Activated CD8-positive, alpha-beta memory T cell treated with anti-CD3 and anti-CD28 coated beads, Interleukin-2, amount 10 ng/mL, durations not matched to agents 7 days and 5 days (primary cell): ENCODE measurements around the gene GP1BA. TPM values are rescaled to one million over a fixed set of nuclear protein-coding genes. Genes with fewer than 3 reads are reported as not detected.

Experiments
- ATAC-seq: fragments of 150-1000 bp; cut with Tn5 transposase; one replicate; pipeline ENCODE4 v1.10.0; 2021; ENCODE audit warnings: moderate library complexity
- CTCF ChIA-PET: fragments of 350-600 bp; sonication (Branson Sonifier 250); formaldehyde crosslinking; loops from one replicate; lab custom pipeline; 2021; ENCODE audit warnings: antibody characterized with exemption; lab: Charles Lee
- DNase-seq: peaks from one replicate; pipeline ENCODE4 v3.0.0-alpha.2; 2020
- H3K27ac Mint-ChIP-seq: one replicate; pipeline ENCODE4 v1.8.0; 2021; ENCODE audit warnings: mild to moderate bottlenecking, mixed read lengths
- H3K27me3 Mint-ChIP-seq: one replicate; pipeline ENCODE4 v1.8.0; 2021; ENCODE audit warnings: mixed read lengths
- H3K36me3 Mint-ChIP-seq: one replicate; pipeline ENCODE4 v1.8.0; 2021; ENCODE audit warnings: mild to moderate bottlenecking, mixed read lengths
- H3K4me1 Mint-ChIP-seq: one replicate; pipeline ENCODE4 v1.8.0; 2021; ENCODE audit warnings: mixed read lengths
- H3K4me3 Mint-ChIP-seq: one replicate; pipeline ENCODE4 v1.8.0; 2021; ENCODE audit warnings: mild to moderate bottlenecking, moderate library complexity, mixed read lengths
- H3K9me3 Mint-ChIP-seq: one replicate; pipeline ENCODE4 v1.8.0; 2022; ENCODE audit warnings: low read depth, mixed read lengths
- total RNA-seq, 2 experiments: library from RNA; stranded (reverse); gene quantifications; one replicate each; pipeline ENCODE4 v1.2.3, GENCODE V29; 2021

The GP1BA gene
- total RNA-seq, 2 experiments from 2014 or later: not detected

DNA sequence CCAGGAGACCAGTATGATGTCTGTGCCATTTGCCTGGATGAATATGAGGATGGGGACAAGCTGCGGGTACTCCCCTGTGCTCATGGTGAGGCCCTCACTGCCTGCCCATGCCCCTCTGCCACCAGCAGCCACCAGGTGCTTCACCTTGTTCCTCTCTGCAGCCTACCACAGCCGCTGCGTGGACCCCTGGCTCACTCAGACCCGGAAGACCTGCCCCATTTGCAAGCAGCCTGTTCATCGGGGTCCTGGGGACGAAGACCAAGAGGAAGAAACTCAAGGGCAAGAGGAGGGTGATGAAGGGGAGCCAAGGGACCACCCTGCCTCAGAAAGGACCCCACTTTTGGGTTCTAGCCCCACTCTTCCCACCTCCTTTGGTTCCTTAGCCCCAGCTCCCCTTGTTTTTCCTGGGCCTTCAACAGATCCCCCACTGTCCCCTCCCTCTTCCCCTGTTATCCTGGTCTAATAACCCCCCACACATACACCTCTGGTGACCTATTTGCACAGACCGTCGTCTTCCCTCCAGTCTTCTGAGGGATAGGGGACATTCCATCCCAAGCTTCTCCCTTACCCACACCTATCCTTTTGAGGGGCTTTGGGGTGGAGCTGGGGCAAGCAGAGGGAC is 12.6 kb downstream of the GP1BA start:
- CTCF ChIA-PET: interaction anchor here (1.3 to 4.4 kb wide), 3 partner anchors 23 to 87 kb away, joined by 4 to 34 read pairs (median 9); partner anchors contain the start of gene SPAG7
- H3K27ac Mint-ChIP-seq: peak overlapping the region; percentile 92
- H3K4me1 Mint-ChIP-seq: peaks cover 45% of the 10 kb centered on the region
- H3K4me3 Mint-ChIP-seq: peak overlapping the region; percentile 98
- H3K9me3 Mint-ChIP-seq: no peaks in the 10 kb centered on the region
- H3K27me3 Mint-ChIP-seq: no peaks in the 10 kb centered on the region
- H3K36me3 Mint-ChIP-seq: peaks cover 68% of the 10 kb centered on the region
- ATAC-seq: no peak
- DNase-seq: peak; percentile 67

DNA sequence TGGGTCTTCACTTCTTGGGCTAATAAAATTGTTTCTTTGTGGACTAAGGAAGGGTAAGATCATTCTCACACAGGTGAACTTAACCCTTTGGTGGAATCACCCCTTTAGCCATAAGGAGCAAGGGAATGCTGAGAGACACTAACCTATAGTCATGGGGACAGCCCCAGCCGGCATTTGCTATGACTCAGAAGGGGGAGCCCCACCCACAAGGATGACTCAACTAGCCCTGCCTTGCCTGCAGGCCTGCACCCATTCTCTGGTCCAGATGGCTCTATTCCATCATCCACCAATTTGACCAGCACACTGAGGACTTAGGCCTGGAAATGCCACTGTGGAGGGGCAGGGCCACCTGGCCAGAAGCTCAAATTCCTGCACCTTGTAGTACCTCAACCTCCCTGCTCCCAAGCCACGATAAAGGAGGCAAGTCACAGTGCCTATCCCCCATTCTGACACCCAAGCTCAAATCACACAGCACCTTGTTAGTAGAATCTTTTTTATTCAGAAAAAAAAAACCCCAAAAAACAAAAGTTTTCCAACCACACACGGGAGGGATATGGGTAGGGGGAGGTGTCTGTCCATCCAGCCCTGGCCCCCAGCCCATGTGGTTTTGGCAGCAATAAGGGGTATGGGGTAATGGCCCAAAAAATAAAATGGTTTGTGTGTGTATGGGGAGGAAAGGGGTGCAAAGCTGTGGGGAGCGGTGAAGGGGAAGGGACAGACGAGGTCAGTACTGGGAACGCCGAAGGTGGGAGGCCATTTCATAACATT is 13.3 kb downstream of the GP1BA start:
- no peaks in the 10 kb centered on the region for H3K27me3 Mint-ChIP-seq
- ATAC-seq (peak; percentile 40), DNase-seq (peak; percentile 94)
- H3K36me3 Mint-ChIP-seq: peaks cover 64% of the 10 kb centered on the region
- no peaks in the 10 kb centered on the region for H3K9me3 Mint-ChIP-seq
- peaks cover 47% of the 10 kb centered on the region for H3K4me1 Mint-ChIP-seq
- CTCF ChIA-PET: interaction anchor here (1.2 to 4.4 kb wide), 4 partner anchors 22 to 86 kb away, joined by 4 to 34 read pairs (median 7); partner anchors contain the start of gene SPAG7
- peak overlapping the region; percentile 98 for H3K4me3 Mint-ChIP-seq
- peak overlapping the region; percentile 92 for H3K27ac Mint-ChIP-seq

- CTCF ChIA-PET: interaction anchor here (0.7 to 4.4 kb wide), 4 partner anchors 21 to 802 kb away, joined by 3 to 34 read pairs (median 7); partner anchors contain the start of gene SPAG7
- Mint-ChIP-seq H3K4me1 (peaks cover 52% of the 10 kb centered on the region), H3K4me3 (peak overlapping the region; percentile 98), H3K9me3 (no peaks in the 10 kb centered on the region), H3K27ac (peak overlapping the region; percentile 92), H3K36me3 (peaks cover 62% of the 10 kb centered on the region), H3K27me3 (no peaks in the 10 kb centered on the region)
- ATAC-seq (no peak), DNase-seq (no peak)
These were observed 13.8 kb downstream of the GP1BA start for GRCh38 chr17:4945944-4946280.

GRCh38 chr17:4946312-4946976 is 14.4 kb downstream of the GP1BA start:
- peaks cover 58% of the 10 kb centered on the region for H3K4me1 Mint-ChIP-seq
- DNase-seq (no peak), ATAC-seq (no peak)
- H3K36me3 Mint-ChIP-seq: peaks cover 57% of the 10 kb centered on the region
- H3K4me3 Mint-ChIP-seq: peak overlapping the region; percentile 98
- no peaks in the 10 kb centered on the region for H3K9me3 Mint-ChIP-seq
- CTCF ChIA-PET: interaction anchor here (0.7 to 4.4 kb wide), 5 partner anchors 21 to 802 kb away, joined by 3 to 34 read pairs (median 5); partner anchors contain the start of gene SPAG7
- peak overlapping the region; percentile 92 for H3K27ac Mint-ChIP-seq
- H3K27me3 Mint-ChIP-seq: no peaks in the 10 kb centered on the region

DNA sequence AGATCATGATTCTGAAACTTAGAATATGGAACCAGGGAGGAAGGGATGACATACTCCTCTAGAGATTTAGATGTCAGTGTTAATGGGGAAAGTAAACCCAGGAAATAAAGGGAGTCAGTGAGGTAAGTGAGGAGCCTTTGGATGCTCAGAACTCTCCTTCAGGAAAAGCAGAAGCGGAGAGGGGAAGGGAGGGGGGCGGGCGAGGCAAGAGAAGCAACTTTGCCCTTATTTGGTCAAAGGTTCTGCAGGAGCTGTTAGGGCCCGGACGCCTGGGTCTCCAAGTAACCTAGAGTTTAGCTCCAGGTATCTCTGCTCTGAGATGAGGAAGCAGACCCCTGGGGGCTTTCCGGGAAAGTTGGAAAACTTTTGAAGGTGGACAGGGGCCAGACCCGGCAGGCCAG is 14.9 kb downstream of the GP1BA start:
- peaks cover 55% of the 10 kb centered on the region for H3K4me1 Mint-ChIP-seq
- H3K36me3 Mint-ChIP-seq: peaks cover 51% of the 10 kb centered on the region
- ATAC-seq: no peak
- H3K27me3 Mint-ChIP-seq: no peaks in the 10 kb centered on the region
- no peaks in the 10 kb centered on the region for H3K9me3 Mint-ChIP-seq
- peak overlapping the region; percentile 98 for H3K4me3 Mint-ChIP-seq
- DNase-seq: no peak
- CTCF ChIA-PET: interaction anchor here (1.6 to 4.4 kb wide), 3 partner anchors 20 to 72 kb away, joined by 4 to 34 read pairs (median 9); partner anchors contain the start of gene SPAG7
- H3K27ac Mint-ChIP-seq: peak overlapping the region; percentile 92

DNA sequence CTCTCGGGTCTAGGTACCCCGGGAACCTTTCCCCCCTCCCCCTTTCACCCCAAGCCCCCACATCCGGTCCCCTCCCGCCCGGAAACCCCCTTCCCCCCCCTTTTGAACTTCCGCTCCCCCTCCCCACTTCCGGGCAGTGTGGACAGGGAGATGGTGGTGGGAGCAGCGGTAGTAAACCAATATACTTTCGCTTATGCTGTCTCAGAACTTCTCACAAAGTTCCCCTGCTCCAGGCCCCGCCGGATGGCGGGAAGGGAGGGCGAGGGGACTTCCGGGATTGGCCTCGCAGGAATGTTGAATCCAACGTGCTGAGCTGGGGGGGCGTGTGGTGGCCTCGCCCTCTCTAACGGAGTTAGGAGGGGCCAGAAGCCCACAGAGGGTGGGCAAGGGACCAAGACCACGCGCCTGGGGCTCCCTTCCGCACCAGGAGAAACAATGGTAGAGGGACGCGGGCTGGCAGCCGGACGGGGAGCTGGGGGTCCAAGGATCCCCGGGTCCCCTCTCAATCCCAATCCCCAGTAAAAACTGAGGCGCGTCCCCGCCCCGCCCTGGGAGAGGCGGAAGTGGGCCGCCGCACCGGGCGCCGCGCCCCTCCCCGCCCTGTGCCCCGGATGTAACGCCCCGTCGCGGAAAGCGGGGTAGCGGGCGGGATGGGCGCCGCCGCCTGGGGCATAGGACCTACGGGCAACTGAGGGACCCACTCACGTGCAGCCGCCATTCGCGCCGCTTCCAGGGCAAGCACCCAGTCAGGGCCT is 15.5 kb downstream of the GP1BA start:
- Mint-ChIP-seq H3K36me3 (peaks cover 45% of the 10 kb centered on the region), H3K9me3 (no peaks in the 10 kb centered on the region), H3K4me1 (peaks cover 50% of the 10 kb centered on the region), H3K27me3 (no peaks in the 10 kb centered on the region), H3K4me3 (peak overlapping the region; percentile 98), H3K27ac (peak overlapping the region; percentile 100)
- peak; percentile 87 for DNase-seq
- CTCF ChIA-PET: interaction anchor here (1.3 to 4.4 kb wide), 4 partner anchors 20 to 72 kb away, joined by 3 to 34 read pairs (median 4); partner anchors contain the start of gene SPAG7
- ATAC-seq: peak; percentile 14

DNA sequence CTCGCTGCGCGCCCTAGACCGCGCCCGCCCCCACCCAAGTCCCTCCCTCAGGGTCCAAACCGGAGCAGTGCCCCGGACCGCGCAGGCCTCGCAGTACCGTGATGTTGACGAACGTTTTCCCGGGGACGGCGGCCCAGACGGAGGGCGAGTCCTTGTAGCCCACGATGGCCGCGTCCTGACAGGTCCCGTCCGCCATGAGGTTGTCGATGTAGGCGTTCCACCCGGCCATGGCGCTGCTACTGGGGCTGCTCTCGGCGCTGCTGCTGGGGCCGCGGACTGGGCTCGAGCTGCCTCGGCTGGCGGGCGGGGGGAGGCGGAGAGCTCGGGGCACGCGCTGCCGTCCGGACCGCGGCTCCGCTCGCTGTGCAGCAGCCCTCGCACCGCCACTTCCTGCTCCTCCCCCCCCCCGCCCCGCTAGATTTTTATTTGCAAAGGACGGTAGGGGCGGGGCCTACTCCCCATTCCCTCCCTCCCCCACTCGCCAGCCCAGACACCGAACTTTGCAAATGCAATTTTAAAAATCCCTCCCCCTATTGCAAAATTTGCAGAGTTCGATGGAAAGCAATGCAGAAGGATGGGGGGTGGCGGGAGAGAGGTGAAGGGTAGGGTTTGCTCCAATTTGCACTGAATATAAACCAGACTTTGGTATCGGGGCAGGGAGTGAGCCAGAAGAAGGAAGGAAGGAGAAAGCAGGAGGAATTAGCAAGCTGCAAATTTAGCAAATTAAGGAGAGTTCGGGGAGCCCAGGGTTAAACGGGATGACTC is 16.3 kb downstream of the GP1BA start, which contains the start of gene PFN1:
Gene PFN1, minus strand, starts transcription at position 365 of the 765 bp plus-strand sequence. Its CDS starts 136 bp downstream, at position 229.
- Mint-ChIP-seq H3K9me3 (no peaks in the 10 kb centered on the region), H3K4me3 (peak within 1 kb of the TSS; percentile 98), H3K27me3 (no peaks in the 10 kb centered on the region), H3K36me3 (peaks cover 38% of the 10 kb centered on the region), H3K4me1 (peaks cover 42% of the 10 kb centered on the region), H3K27ac (peak within 1 kb of the TSS; percentile 100)
- CTCF ChIA-PET: interaction anchor here (1.0 to 4.4 kb wide), 6 partner anchors 9 to 71 kb away, joined by 3 to 34 read pairs (median 4); partner anchors contain the start of genes RNF167, SLC25A11 and SPAG7
- DNase-seq (peak; percentile 96), ATAC-seq (peak; percentile 32)

- H3K4me1 Mint-ChIP-seq: peaks cover 39% of the 10 kb centered on the region
- H3K27ac Mint-ChIP-seq: peak overlapping the region; percentile 100
- peak; percentile 88 for DNase-seq
- no peaks in the 10 kb centered on the region for H3K27me3 Mint-ChIP-seq
- peak; percentile 43 for ATAC-seq
- H3K4me3 Mint-ChIP-seq: peak overlapping the region; percentile 98
- H3K9me3 Mint-ChIP-seq: no peaks in the 10 kb centered on the region
- CTCF ChIA-PET: interaction anchor here (1.0 to 4.4 kb wide), 5 partner anchors 9 to 48 kb away, joined by 3 to 34 read pairs (median 4); partner anchors contain the start of genes RNF167, SLC25A11 and SPAG7
- H3K36me3 Mint-ChIP-seq: peaks cover 35% of the 10 kb centered on the region
These were observed 16.8 kb downstream of the GP1BA start for GRCh38 chr17:4948931-4949320.

GRCh38 chr17:4949321-4950074 is 17.4 kb downstream of the GP1BA start:
- Mint-ChIP-seq H3K9me3 (no peaks in the 10 kb centered on the region), H3K36me3 (peaks cover 29% of the 10 kb centered on the region), H3K27me3 (no peaks in the 10 kb centered on the region), H3K27ac (peak overlapping the region; percentile 83), H3K4me1 (peaks cover 33% of the 10 kb centered on the region), H3K4me3 (peak overlapping the region; percentile 98)
- CTCF ChIA-PET: interaction anchor here (1.0 to 4.5 kb wide), 5 partner anchors 10 to 49 kb away, joined by 4 to 34 read pairs (median 8); partner anchors contain the start of genes RNF167, SLC25A11 and SPAG7
- ATAC-seq (peak; percentile 27), DNase-seq (no peak)

DNA sequence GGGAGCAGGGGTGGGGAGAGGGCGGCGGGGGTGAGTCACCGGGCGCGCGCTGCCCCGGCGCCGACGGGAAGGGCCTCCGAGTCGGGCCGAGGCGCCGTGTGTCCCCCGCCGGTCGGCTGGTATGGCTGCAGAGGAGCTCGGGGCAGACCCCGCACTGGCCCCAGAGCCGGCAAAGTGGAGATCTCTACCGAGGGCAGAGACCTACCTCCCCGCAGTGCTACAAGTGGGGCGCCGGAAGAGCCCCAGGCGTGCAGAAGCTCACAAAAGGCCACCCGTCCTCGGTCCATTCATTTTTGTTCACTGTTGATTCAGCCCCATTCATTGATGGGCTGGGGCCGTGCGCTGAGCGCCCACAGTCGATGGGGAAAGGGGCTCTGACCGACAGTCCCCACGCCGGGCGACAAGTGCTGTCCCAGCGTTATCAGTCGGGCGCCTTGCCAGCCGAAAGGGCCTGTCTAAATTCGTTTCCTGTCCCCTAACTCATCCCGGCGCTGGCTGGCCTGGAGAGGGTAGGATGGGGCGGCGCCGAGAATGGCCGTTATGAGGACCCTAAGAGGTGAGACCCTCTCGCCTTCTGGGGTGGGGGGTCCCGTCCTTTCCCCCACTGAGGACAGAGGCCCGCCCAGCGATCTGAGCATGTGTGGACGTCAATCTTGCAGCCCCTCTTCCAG is 18.1 kb downstream of the GP1BA start:
- peak overlapping the region; percentile 79 for H3K4me3 Mint-ChIP-seq
- no peaks in the 10 kb centered on the region for H3K27me3 Mint-ChIP-seq
- no peaks in the 10 kb centered on the region for H3K9me3 Mint-ChIP-seq
- ATAC-seq (peak; percentile 6), DNase-seq (peak; percentile 62)
- peak overlapping the region; percentile 89 for H3K27ac Mint-ChIP-seq
- H3K4me1 Mint-ChIP-seq: peaks cover 26% of the 10 kb centered on the region
- CTCF ChIA-PET: interaction anchor here (0.7 to 4.5 kb wide), 3 partner anchors 13 to 240 kb away, joined by 4 to 18 read pairs (median 8); partner anchors contain the start of genes ARRB2 and SPAG7
- H3K36me3 Mint-ChIP-seq: peaks cover 22% of the 10 kb centered on the region
